HG03159 (cell line): Measurements from ENCODE around the gene SLC25A43.

Experiments used
- ATAC-seq: cut with Tn5 transposase; IDR thresholded peaks from one replicate; pipeline ENCODE4 v1.9.1; 2021; ENCODE audit warnings: mild to moderate bottlenecking, moderate library complexity; ENCODE audit not compliant: unreplicated experiment

Gene SLC25A43

DNA sequence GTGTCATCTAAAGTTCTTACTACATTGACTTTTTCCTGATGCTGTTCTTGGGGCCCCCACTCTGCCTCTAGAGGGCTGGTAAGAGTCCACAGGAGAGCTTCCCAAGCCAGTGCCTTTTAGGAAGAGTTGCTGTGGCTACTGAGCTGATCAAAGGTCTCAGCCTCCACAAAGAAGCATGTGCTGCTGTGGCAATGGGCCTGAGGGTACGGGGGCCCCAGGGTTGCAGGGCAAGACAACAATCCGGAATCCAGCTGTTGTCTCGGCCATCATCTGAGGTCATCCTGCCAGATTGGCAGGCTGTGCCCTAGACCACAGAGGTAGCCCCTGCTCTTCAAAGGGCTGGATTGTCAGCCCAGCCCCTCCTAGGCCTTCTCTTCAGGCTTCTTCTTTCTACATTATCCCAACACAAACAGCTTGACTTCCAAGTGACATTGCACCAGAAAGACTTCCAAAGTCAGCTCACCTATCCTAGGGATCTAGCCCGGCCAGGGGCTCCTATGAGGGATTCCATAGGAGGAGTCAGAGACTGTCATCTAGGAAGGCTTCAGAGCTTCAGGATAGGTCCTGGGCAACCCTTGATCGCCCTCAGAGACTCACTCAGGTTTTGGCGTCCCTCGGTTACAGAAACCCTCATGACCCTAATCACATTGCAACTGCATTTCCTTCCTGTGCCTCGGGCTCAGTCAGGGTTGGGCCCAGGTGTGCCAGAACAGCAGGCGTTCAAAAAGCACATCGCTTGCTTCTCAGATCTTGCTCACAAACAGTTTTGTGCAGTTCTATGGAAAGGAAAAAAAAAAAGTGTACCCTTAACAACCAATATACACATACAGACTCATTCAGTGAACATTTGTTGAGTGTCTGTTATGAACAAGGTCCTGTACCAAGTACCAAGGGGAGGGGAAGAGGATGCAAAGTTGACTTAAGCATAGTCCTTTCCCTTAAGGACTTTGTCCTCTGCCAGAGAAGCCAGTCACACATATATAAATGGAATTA is 96.9 kb downstream of the SLC25A43 start:
- no peak for ATAC-seq

DNA sequence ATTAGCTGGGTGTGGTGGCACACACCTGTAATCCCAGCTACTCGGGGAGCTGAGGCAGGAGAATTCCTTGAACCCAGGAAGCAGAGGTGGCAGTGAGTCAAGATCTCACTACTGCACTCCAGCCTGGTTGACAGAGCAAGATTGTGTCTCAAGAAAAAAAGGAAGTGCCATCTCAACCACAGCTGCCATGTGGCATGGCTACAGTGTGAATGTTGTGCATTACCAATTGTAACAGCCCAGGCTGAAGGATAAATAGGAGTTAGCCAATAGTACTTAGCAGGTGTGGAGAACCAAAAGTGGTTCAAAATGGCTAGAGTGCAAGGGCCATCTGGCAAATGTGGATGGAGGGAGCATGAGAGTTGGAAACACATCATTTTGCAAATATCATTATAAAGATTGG is 98.0 kb downstream of the SLC25A43 start:
- no peak for ATAC-seq

DNA sequence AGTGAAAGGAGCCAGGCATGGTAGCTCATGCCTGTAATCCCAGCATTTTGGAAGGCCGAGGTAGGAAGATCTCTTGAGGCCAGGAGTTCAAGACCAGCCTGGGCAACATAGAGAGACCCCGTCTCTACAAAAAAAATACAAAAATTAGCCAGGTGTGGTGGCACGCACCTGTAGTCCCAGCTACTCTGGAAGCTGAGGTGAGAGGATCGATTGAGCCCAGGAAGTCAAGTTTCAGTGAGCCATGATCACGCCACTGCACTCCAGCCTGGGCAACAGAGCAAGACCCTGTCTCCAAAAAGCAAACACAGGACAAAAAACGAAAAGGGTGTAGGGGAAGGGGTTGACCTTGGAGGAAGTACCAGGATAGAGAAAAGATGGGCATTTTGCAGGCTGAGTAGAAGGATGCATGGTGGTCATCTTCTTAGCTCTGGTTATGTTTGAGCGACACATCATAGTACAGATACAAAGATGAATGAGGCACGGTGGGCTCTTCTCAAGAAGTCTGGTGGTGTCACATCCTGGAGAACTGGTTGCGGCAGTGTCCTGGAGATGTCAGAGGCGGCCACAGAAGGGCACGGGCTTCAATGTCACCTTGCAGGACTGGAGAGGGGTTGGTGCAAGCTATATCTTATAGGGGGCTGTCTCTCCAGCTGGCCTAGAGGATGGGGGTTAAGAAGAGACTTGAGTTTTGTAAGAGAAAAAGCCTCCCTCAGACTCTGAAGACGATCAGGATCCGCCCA is 101.1 kb downstream of the SLC25A43 start:
- no peak for ATAC-seq

DNA sequence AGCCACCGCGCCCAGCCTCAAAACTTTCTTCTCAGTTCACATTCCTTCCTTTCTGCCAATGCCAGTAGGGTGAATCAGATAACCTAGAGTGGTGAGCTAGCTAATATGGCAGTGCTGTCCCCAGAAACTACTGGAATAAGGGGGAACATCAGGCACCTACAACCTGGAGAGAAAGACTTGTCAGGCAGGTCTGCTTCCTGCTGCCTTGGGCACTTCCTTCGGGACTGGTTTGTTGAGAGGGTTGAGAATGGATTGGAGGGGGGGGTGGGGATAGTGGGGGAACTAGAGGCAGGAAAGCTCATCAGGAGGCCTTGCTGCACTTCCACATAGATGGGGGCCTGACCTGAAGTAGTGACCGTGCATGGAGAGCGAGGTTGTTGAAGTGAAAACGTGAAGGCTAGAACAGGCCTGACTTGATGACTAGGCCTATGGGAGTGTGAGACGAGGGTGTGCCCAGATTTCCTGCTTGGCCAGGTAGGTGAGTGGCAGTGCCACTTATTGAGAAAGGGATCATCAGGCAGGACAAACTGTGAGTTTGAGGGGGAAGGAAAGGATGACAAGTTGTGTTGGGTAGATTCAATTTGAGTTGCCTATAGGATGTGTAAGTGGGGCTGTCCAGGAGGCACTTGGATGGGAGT is 102.5 kb downstream of the SLC25A43 start:
- ATAC-seq = no peak

DNA sequence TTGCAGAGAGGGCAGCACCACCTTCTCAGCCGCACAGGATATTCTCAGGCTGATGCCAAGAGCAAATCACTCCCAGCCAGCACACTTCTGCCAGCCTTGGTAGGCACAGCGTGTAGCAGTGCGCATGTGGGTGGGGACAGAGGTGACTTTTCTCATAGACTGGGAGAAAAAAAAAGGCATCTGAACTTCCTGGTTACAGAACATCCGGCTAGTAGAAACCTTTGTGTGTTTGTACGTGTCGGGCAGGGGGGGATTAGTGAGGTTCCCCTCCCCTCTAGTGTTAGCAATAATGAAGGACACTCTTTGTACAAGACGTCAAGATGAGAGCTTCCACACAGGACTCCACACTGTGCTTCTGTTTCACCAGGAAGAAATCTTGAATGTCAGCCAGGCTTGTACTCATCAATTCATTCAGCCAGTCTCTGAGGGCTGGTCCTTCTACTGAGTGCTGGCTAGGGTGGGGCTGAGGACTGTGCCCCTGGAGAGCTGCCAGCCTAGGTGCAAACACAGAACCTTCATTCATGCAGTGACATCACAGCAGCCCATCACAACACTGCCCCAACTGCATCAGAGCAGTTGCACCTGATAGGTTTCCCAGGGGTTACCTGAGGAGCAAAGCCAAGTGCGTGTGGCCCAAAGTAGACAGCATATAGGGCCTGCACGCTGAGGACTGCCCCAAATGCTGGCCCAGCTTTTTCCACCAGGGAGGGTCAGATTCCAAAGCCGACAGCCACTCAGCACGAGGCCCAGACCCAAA is 103.8 kb downstream of the SLC25A43 start:
- ATAC-seq = no peak

DNA sequence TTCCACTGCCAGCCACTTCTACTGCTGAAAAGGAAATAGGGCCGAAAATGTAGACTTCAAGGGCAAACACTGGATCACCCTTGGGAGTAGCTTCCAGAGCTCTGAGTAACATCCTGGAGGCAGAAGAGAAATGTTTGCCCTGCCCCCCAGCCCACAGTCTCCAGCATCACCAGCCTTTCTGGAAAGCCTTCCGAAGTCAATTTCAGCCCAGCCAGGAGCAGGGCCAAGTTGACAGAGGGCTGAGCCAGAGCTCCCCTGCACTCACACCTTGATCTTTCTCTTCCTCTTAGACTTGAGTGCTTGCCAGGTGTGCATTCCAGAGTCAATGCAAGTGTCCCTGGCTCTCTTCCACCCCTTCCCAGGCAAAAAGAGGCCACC is 104.3 kb downstream of the SLC25A43 start:
- no peak for ATAC-seq
